Measurements from ENCODE around the gene FAM136A.

The FAM136A gene

DNA sequence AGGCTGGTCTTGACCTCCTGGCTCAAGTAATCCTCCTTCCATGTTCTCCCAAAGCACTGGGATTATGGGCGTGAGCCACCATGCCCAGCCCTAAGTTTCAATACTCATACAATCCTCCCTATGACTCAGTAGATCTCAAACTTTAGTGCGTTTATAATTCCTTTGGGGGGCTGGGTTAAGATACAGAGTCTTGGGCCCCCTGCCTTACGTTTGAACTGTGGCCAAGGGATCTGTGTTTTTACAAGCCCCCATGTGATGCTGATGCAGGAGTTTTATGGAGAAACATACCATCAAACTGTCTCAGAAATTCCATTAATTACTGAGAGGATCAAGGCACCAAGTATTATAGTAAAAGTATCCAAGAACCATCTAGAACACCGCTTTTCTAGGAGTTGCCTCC lies 38.2 kb upstream of the FAM136A start:
- no peak overlapping the region for H3K4me3 ChIP-seq (ENCODE audit: low read depth, low read length)
- no peak for DNase-seq (ENCODE audit: low read depth, low spot score)
- TF ChIP-seq, protein P1, sequence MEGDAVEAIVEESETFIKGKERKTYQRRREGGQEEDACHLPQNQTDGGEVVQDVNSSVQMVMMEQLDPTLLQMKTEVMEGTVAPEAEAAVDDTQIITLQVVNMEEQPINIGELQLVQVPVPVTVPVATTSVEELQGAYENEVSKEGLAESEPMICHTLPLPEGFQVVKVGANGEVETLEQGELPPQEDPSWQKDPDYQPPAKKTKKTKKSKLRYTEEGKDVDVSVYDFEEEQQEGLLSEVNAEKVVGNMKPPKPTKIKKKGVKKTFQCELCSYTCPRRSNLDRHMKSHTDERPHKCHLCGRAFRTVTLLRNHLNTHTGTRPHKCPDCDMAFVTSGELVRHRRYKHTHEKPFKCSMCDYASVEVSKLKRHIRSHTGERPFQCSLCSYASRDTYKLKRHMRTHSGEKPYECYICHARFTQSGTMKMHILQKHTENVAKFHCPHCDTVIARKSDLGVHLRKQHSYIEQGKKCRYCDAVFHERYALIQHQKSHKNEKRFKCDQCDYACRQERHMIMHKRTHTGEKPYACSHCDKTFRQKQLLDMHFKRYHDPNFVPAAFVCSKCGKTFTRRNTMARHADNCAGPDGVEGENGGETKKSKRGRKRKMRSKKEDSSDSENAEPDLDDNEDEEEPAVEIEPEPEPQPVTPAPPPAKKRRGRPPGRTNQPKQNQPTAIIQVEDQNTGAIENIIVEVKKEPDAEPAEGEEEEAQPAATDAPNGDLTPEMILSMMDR (IDR thresholded peaks at IDR 0.05; ENCODE audit: low read depth, low read length), result no peak
- in situ Hi-C loops (cut with HindIII; ENCODE audit: low sequenced_read_pairs), result no loop called here

DNA sequence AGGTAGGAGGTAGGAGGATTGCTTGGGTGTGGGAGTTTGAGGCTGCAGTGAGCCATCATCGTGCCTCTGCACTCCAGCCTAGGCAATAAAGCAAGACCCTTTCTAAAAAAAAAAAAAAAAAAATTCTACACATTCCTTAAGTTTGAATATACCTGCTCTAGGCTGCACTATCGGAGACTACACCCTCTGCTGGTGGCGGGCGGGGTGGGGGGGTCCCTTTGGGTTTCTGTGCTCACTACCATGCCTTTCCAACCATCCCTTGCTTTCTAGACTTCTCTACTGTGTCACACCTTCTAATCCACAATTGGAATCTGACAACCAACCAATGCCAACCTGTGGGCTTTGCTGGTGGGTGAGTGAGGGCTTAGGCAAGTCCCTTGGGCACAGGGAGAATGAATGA lies 34.7 kb upstream of the FAM136A start:
- in situ Hi-C loops (cut with HindIII; ENCODE audit: low sequenced_read_pairs), result no loop called here
- TF ChIP-seq, protein P1 (IDR thresholded peaks at IDR 0.05; ENCODE audit: low read depth, low read length), result no peak
- no peak for DNase-seq (ENCODE audit: low read depth, low spot score)
- H3K4me3 ChIP-seq (ENCODE audit: low read depth, low read length), result no peak overlapping the region

DNA sequence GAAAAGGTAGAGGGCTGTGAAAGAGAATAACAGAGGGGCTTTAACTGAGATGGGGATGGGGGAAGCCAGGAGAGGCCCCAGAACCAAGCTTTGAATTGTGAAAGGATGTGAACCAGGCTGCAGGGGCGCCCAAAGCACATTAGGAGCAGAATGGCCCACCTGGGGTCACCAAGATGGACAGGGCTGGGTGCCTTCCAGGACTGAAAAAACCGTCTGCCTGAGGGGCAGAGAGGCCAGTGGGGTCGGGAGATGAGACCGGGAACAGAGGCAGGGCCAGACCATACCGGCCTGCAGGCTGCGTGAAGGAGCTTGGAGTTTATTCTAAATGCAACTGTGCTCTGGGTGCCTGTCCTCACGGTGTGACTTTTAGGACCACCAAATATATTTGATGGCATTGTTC lies 29.1 kb upstream of the FAM136A start:
- TF ChIP-seq, protein P1 (IDR thresholded peaks at IDR 0.05; ENCODE audit: low read depth, low read length), result no peak
- in situ Hi-C loops (cut with HindIII; ENCODE audit: low sequenced_read_pairs), result no loop called here
- no peak overlapping the region for H3K4me3 ChIP-seq (ENCODE audit: low read depth, low read length)
- no peak for DNase-seq (ENCODE audit: low read depth, low spot score)

DNA sequence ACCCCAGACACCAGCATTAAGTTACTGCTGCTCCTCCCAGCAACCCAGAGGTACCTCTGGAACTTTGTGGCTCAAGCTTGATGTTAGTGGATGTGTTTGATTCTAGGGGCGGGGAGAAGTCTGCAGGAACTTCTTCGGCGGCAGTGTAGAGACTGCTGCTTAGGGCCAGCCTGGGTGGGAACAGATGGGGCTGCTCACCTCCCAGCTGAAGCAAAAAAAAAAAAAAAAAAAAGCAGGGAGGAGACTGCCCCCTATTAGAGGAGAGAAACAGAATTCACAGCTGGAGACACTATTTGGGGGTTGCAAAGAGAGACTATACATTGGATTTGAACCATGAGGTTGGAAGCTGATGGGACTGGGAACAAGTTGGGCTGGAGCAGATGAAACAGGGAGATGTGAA lies 28.6 kb upstream of the FAM136A start:
- in situ Hi-C loops (cut with HindIII; ENCODE audit: low sequenced_read_pairs), result no loop called here
- no peak for DNase-seq (ENCODE audit: low read depth, low spot score)
- no peak overlapping the region for H3K4me3 ChIP-seq (ENCODE audit: low read depth, low read length)
- TF ChIP-seq, protein P1 (IDR thresholded peaks at IDR 0.05; ENCODE audit: low read depth, low read length), result no peak

DNA sequence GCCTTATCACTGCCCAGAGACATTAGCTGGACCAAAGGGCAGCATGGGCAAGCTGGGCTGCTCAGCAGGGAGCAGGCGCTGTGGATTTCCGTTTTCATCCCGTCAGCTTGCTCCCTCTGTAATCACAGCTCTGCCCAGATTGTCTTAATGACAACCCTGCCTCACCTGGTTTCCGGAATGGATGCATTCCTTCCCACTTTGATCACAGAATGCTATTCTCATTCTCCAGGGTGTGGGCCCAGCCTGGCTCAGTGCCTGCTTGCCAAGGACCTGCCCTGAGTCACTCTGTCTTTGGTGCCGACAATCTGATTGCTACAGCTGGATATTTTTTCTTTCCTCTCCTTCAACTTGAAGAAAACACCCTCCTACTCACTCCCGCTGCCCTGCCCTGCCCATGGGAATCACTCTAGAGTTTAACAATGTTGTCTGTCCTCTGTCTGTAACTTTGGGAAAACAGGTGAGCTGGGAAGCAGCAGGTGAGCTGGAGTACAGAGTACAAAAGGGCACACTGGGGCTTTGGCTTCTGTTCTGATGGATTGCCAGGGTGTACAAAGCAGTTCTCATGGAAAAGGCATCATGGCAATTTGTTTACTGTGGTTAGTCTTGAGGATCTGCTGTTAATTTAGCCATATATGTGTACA lies 27.2 kb upstream of the FAM136A start:
- in situ Hi-C loops (cut with HindIII; ENCODE audit: low sequenced_read_pairs), result no loop called here
- DNase-seq (ENCODE audit: low read depth, low spot score), result no peak
- no peak overlapping the region for H3K4me3 ChIP-seq (ENCODE audit: low read depth, low read length)
- TF ChIP-seq, protein P1 (IDR thresholded peaks at IDR 0.05; ENCODE audit: low read depth, low read length), result no peak

DNA sequence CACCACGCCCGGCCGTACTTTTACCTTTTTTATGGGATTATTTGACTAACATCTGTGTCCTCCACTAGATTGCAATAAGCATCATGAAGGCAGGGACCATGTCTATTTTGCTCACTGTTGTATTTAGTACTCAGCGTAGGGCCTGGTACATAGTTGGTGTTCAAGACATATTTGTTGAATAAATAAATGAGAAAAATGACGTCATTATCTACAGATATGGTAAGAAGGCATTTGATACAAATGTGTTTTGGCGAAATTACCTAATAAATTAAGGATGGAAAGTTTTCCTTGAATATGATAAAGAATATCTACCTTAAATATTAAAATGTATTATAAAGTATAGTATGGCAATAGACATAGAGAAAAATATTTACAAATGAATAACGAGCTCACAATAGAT lies 24.0 kb upstream of the FAM136A start:
- no peak for DNase-seq (ENCODE audit: low read depth, low spot score)
- H3K4me3 ChIP-seq (ENCODE audit: low read depth, low read length), result no peak overlapping the region
- TF ChIP-seq, protein P1 (IDR thresholded peaks at IDR 0.05; ENCODE audit: low read depth, low read length), result no peak
- in situ Hi-C loops (cut with HindIII; ENCODE audit: low sequenced_read_pairs), result no loop called here

Data from astrocyte of the spinal cord (primary cell).